Lower lobe of right lung (tissue), 2 donors: ENCODE data around the gene DNAH11. TPM values are rescaled to one million over a fixed set of nuclear protein-coding genes. Genes with fewer than 3 reads are reported as not detected.

Experiments
- ATAC-seq, 2 donors: fragments of 200-7000 bp; cut with Tn5 transposase; one replicate each; pipeline ENCODE4 v1.9.1; 2020 to 2022; ENCODE audit warnings: mild to moderate bottlenecking in 2 of 2, moderate library complexity in 2 of 2
- DNase-seq: peaks from one replicate; pipeline ENCODE4 v3.0.0-alpha.2; 2020
- H3K27ac ChIP-seq: fragments of 200-600 bp; one replicate; pipeline ENCODE4 v1.8.0; 2022
- H3K27me3 ChIP-seq: fragments of 200-600 bp; one replicate; pipeline ENCODE4 v1.8.0; 2022; ENCODE audit warnings: low read depth
- H3K36me3 ChIP-seq: fragments of 200-600 bp; one replicate; pipeline ENCODE4 v1.8.0; 2022; ENCODE audit warnings: mild to moderate bottlenecking
- H3K4me1 ChIP-seq: fragments of 200-600 bp; one replicate; pipeline ENCODE4 v1.8.0; 2022
- H3K4me3 ChIP-seq: fragments of 200-600 bp; one replicate; pipeline ENCODE4 v1.8.0; 2022; ENCODE audit warnings: mild to moderate bottlenecking
- H3K9me3 ChIP-seq: fragments of 200-600 bp; one replicate; pipeline ENCODE4 v1.8.0; 2022
- intact Hi-C: fragments of 100-400 bp; cut with DNase I; formaldehyde crosslinking; loops from one replicate; pipeline ENCODE4 v1.11.0; 2022
- total RNA-seq: library from RNA; stranded (reverse); fragmentation: NEBNext Ultra II Directional; extraction: Animal tissue kit (Norgen Biotek cat#: 25700); gene quantifications from one replicate; pipeline ENCODE4 v1.2.1, GENCODE V29; 2021
- TF ChIP-seq, protein P1 (sequence below): fragments of 200-600 bp; IDR thresholded peaks from one replicate; pipeline ENCODE4 v1.8.0; 2022; ENCODE audit warnings: antibody characterized with exemption, mild to moderate bottlenecking
- donor health status: DM: no; HTN: yes; CAD: no; lungs with severe emphysema.

DNAH11 gene
- total RNA-seq, 1 donor from 2014 or later, result 8.9 TPM

DNA sequence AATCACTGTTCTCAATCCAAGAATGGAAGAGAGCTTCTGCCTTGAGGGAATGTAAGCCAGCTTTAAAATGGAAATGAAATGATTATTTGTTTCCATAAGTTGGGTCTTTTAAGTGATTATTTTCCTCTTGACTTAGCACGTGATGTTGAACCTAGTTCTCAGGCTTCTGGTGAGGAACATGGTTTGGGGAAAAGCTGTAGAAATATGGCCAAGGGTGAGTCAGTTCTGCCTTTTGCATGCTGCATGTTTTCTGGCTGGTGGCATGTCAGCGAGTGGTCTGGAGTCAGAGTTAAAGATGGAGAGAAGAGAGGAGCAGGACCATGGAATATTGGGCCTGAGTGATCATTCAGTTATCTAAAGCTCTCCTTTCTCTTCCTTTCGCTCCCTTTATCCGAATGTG, 54.0 kb downstream of the DNAH11 start:
- no peak for DNase-seq

DNA sequence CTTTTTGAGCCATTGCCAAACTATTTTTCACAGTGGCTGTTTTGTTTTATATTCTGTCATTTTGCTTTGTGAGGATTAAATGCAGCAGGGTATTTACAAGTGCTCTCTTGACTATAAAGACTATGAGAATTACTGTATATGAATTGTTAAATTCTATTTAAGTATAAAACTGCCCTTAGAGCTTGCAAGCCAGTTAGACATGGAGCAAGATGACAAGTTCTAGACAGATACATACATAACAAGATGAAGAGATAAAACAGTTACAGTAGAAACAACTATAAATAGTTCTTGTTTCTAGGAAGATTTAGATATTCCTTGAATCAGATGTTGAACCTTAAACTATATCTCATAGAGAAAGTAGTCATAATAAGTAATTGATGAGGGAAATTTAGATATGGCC, 60.6 kb downstream of the DNAH11 start:
- no peak overlapping the region for H3K4me3 ChIP-seq
- H3K4me1 ChIP-seq, result no peaks in the 10 kb centered on the region
- ATAC-seq (no peak), DNase-seq (no peak)
- no peaks in the 10 kb centered on the region for H3K9me3 ChIP-seq
- intact Hi-C loops, result no loop called here
- H3K27me3 ChIP-seq, result no peaks in the 10 kb centered on the region
- no peak overlapping the region for H3K27ac ChIP-seq
- no peaks in the 10 kb centered on the region for H3K36me3 ChIP-seq
- TF ChIP-seq, protein P1, sequence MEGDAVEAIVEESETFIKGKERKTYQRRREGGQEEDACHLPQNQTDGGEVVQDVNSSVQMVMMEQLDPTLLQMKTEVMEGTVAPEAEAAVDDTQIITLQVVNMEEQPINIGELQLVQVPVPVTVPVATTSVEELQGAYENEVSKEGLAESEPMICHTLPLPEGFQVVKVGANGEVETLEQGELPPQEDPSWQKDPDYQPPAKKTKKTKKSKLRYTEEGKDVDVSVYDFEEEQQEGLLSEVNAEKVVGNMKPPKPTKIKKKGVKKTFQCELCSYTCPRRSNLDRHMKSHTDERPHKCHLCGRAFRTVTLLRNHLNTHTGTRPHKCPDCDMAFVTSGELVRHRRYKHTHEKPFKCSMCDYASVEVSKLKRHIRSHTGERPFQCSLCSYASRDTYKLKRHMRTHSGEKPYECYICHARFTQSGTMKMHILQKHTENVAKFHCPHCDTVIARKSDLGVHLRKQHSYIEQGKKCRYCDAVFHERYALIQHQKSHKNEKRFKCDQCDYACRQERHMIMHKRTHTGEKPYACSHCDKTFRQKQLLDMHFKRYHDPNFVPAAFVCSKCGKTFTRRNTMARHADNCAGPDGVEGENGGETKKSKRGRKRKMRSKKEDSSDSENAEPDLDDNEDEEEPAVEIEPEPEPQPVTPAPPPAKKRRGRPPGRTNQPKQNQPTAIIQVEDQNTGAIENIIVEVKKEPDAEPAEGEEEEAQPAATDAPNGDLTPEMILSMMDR, result no peak

More for the DNA sequence above, 54.0 kb downstream of the DNAH11 start:
- TF ChIP-seq, protein P1, result no peak
- no peaks in the 10 kb centered on the region for H3K27me3 ChIP-seq
- no peaks in the 10 kb centered on the region for H3K9me3 ChIP-seq
- H3K27ac ChIP-seq, result no peak overlapping the region
- no peaks in the 10 kb centered on the region for H3K4me1 ChIP-seq
- H3K4me3 ChIP-seq, result no peak overlapping the region
- H3K36me3 ChIP-seq, result no peaks in the 10 kb centered on the region
- ATAC-seq, result no peak
- intact Hi-C loops, result no loop called here

DNA sequence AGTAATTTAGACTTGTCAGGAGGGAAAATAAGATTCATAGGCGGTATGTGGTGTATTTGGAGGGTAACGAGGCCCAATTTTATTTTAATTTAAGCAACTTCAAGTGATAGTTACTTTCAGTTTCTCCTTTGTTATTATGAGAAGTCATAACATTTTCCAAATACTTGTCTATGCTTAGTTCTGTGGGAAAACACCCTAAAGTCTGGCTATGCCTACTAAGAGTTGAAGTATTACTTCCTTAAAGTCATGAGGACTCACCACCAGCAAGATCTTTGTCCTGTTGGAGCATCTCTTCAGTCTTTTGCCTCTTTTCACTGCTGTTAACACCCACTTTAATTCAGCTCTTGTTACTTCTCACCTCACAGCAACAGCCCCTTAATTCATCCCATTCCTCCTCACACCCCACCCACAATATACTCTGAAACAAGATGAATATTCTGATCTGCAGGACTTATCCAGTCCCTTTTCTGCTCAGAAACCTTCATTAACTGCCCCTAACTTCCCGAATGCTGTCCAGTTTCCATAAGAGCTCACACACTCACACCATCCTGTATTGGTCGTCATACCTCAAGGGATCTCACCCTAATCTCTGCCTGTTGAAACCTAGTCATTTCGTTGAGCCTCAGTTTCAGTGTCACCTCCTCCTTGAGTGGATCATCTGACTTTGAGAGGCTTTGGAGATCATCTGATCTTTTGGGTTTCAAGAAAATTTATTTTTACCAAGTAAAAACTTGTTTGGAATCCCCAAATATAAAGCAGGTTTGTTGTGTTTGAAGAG, 61.3 kb downstream of the DNAH11 start:
- H3K36me3 ChIP-seq, result no peaks in the 10 kb centered on the region
- no peaks in the 10 kb centered on the region for H3K27me3 ChIP-seq
- intact Hi-C loops, result no loop called here
- no peaks in the 10 kb centered on the region for H3K9me3 ChIP-seq
- H3K4me1 ChIP-seq, result no peaks in the 10 kb centered on the region
- no peak overlapping the region for H3K27ac ChIP-seq
- TF ChIP-seq, protein P1, result no peak
- H3K4me3 ChIP-seq, result no peak overlapping the region
- DNase-seq (no peak), ATAC-seq (peak in 1 of 2 donors; percentile 26)

DNA sequence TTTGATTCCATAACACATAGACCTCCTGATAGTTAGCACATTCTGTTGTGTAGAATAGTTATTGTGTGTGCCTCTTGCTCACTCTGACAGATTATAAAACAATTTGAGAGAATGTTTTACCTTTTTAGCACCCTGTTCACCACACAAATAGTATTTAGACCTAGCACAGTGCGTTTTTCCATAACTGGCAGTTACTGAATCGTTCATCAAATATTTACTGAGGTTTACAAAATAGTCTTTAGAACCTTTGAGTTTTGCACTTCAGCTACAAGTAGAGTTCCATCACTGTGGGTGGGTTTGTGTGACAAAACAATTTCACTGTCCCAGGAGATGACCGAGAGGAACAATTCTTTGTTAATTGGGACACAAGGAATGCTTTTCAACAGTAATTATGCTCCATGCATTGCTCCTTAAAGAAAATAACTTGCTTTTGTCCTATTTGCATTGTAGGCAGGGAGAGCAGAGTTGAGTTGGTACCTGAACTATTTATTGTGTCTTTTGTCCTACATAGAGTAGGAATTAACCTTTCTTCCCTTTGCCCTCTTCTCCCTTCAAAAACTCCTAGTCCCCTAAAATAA, 62.3 kb downstream of the DNAH11 start:
- ATAC-seq, result peak in 1 of 2 donors; percentile 58
- no peaks in the 10 kb centered on the region for H3K4me1 ChIP-seq

DNA sequence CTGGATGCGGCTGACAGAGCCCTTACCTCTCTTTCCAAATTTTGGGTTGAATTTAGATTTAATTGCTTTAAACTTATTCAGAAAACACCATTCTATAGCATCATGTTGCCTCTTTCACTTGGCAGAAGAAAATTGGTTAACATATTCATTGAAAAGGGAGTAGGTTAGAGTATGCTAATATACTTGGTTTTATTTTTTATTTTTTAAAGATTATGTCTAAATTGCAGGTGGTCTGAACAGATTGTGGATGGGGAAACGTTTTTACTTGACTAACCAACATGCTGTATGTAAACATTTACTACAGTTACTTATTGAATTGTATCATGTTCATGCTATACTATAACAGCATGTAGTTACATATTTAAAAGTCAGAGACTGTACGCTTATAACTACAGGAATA, 65.6 kb downstream of the DNAH11 start:
- no peak for ATAC-seq
- TF ChIP-seq, protein P1, result no peak
- H3K9me3 ChIP-seq, result no peaks in the 10 kb centered on the region
- no peaks in the 10 kb centered on the region for H3K36me3 ChIP-seq
- no peak overlapping the region for H3K27ac ChIP-seq
- intact Hi-C loops, result no loop called here
- H3K4me3 ChIP-seq, result no peak overlapping the region
- H3K27me3 ChIP-seq, result no peaks in the 10 kb centered on the region
- H3K4me1 ChIP-seq, result no peaks in the 10 kb centered on the region
- no peak for DNase-seq

More for the DNA sequence above, 62.3 kb downstream of the DNAH11 start:
- DNase-seq, result no peak
- Histone ChIP-seq H3K27me3 (no peaks in the 10 kb centered on the region), H3K27ac (no peak overlapping the region), H3K9me3 (no peaks in the 10 kb centered on the region), H3K36me3 (no peaks in the 10 kb centered on the region), H3K4me3 (no peak overlapping the region)
- TF ChIP-seq, protein P1, result no peak
- intact Hi-C loops, result no loop called here
